GM19035 (cell line): ENCODE data around the gene ACSM2B.
"Not testable (repeated sequence)": the region's sequence is repeated elsewhere in the genome, so short reads cannot be mapped to it uniquely, and the experiment has no call there.

ENCODE experiments used
- ATAC-seq: cut with Tn5 transposase; IDR thresholded peaks from one replicate; pipeline ENCODE4 v1.9.1; 2021; ENCODE audit not compliant: unreplicated experiment

The ACSM2B gene

GRCh38 chr16:20538181-20538580, 38.0 kb downstream of the ACSM2B start:
- no peak for ATAC-seq

GRCh38 chr16:20536669-20537068, 39.5 kb downstream of the ACSM2B start:
- ATAC-seq, result not testable (repeated sequence)

- not testable (repeated sequence) for ATAC-seq
Observed at GRCh38 chr16:20532284-20532792, 43.8 kb downstream of the ACSM2B start.

GRCh38 chr16:20531795-20532194, 44.4 kb downstream of the ACSM2B start:
- not testable (repeated sequence) for ATAC-seq

GRCh38 chr16:20520103-20520502, 56.1 kb downstream of the ACSM2B start:
- ATAC-seq, result no peak

GRCh38 chr16:20519231-20519630, 56.9 kb downstream of the ACSM2B start:
- ATAC-seq, result no peak

GRCh38 chr16:20517149-20517548, 59.0 kb downstream of the ACSM2B start:
- no peak for ATAC-seq

- no peak for ATAC-seq
Observed at GRCh38 chr16:20515688-20516090, 60.5 kb downstream of the ACSM2B start.

- no peak for ATAC-seq
Observed at GRCh38 chr16:20510323-20510722, 65.8 kb downstream of the ACSM2B start.

- no peak for ATAC-seq
Observed at GRCh38 chr16:20507280-20507679, 68.9 kb downstream of the ACSM2B start.

GRCh38 chr16:20504418-20504817, 71.7 kb downstream of the ACSM2B start:
- ATAC-seq, result no peak

GRCh38 chr16:20491448-20491847, 84.7 kb downstream of the ACSM2B start:
- ATAC-seq, result not testable (repeated sequence)

GRCh38 chr16:20490994-20491393, 85.2 kb downstream of the ACSM2B start:
- ATAC-seq, result not testable (repeated sequence)
